HG03342 (cell line): Measurements from ENCODE around the gene ZBED1.
"Not testable (repeated sequence)": the region's sequence is repeated elsewhere in the genome, so short reads cannot be mapped to it uniquely, and the experiment has no call there.

Experiments used
- ATAC-seq: cut with Tn5 transposase; IDR thresholded peaks from one replicate; pipeline ENCODE4 v1.9.1; 2021; ENCODE audit warnings: mild to moderate bottlenecking, moderate library complexity; ENCODE audit not compliant: unreplicated experiment

ZBED1 gene

GRCh38 chrX:2457289-2458133 is 43.3 kb downstream of the ZBED1 start:
- ATAC-seq: no peak

DNA sequence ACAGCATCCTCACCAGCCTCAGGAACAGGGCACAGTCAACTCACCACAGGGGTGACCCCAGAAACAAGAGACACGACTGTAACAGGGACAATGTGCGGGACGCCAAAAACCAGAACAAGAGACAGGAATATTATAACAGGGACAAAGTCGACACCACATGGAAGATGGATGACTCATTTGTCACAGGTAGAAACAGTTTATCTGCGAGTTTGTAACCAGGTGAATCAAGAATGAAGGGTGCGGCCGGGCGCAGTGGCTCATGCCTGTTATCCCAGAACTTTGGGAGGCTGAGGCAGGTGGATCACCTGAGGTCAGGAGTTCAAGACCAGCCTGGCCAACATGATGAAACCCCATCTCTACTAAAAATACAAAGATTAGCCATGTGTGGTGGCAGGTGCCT is 44.7 kb downstream of the ZBED1 start:
- ATAC-seq: not testable (repeated sequence)

GRCh38 chrX:2454620-2455019 is 46.2 kb downstream of the ZBED1 start:
- ATAC-seq: not testable (repeated sequence)

DNA sequence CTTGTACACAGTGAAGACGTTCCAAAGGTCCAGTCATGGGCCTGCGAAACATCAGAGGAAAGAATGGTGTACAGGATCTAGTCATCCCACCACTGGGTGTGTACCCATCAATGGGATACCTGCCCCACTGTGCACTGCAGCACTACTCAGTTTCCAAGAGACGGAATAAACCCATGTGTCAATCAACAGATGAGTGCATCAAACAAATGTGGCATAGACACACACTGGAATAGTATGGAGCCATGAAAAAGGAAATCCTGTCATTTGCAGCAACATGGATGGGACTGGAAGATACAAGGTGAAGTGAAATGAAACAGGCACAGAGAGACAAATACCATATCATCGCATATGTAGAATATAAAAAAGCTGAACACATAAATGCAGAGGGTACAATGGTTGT is 48.0 kb downstream of the ZBED1 start:
- no peak for ATAC-seq

- ATAC-seq: no peak
Observed at GRCh38 chrX:2452317-2452784, 48.4 kb downstream of the ZBED1 start.

DNA sequence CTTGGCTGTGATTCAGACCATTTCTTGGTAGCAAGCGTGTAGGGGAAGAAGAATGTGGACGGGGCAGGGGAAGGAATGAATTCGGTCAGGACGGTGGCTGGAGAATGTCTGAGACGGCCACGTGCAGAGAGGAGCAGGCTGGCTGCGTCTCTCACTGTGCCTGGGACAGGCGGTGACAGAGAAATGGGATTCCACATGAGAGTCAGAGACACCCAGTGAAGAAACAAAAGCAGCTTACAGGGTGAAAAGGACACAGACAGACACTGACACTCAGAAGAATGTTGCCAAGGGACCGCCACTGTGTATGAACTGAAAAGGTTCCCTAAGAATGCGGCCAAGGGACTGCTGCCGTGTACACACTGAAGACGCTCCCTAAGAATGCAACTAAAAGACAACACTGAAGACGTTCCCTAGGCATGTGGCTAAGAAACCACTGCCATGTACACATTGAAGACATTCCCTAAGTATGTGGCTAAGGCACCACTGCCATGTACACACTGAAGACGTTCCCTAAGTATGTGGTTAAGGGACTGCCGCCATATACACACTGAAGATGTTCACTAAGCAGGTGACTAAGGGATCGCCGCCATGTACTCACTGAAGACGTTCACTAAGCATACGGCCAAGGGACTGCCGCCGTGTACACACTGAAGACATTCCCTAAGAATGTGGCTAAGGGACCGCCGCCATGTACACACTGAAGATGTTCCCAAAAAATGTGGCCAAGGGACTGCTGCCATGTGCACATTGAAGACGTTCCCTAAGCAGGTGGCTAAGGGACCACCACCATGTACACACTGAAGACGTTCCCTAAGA is 49.1 kb downstream of the ZBED1 start:
- no peak for ATAC-seq

GRCh38 chrX:2450681-2451080 is 50.1 kb downstream of the ZBED1 start:
- ATAC-seq: no peak

DNA sequence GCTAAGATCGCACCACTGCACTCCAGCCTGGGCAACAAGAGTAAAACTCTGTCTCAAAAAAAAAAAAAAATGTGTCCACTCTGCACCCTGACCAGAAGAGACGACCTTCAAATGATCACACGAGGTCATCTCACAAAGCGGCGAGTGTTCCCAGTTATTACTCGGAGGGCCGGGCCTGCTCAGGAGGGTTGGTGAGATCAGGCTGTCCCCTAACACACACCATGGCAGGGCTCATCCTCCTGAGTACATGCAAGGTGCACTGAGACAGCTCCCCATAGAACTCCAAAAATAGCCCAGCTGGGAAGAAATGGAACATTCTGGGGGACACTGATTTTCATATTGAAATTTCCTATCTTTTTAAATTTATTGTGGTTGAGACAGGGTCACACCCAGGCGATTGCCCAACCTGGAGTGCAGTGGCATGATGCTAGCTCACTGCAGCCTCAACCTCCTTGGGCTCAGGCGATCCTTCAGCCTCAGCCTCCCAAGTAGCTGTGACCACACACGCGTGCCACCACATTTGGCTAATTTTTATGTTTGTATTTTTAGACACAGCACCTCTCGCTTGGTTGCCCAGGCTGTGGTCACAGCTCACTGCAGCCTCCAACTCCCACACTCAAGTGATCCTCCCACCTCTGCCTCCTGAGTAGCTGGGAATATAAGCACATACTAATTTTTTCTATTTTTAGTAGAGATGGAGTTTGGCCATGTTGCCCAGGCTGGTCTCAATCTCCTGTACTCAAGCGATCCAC is 51.5 kb downstream of the ZBED1 start:
- no peak for ATAC-seq

DNA sequence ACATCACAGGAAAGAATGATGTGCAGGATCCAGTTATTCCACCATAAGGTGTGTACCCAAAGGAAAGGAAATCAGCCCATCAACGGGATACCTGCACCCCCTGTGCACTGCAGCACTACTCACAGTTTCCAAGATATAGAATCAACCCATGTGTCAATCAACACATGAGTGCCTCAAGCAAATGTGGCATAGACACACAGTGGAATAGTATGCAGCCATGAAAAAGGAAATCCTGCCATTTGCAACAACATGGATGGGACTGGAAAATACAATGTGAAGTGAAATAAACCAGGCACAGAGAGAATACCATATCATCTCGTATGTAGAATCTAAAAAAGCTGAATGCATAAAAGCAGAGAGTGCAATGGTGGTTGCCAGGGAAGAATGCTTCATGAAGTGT is 53.3 kb downstream of the ZBED1 start:
- no peak for ATAC-seq

DNA sequence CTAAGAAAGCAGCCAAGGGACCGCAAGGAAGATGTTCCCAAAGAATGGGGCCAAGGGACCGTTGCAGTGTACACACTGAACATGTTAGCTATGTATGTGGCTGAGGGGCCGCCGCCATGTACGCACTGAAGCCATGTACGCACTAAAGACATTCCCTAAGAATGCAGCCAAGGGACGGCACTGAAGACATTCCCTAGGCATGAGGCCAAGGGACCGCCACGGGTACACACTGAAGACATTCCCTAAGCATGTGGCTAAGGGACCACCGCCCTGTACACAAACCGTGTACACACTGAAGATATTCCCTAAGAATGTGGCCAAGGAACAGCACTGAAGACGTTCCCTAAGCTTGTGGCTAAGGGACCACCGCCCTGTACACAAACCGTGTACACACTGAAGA is 54.0 kb downstream of the ZBED1 start:
- no peak for ATAC-seq

DNA sequence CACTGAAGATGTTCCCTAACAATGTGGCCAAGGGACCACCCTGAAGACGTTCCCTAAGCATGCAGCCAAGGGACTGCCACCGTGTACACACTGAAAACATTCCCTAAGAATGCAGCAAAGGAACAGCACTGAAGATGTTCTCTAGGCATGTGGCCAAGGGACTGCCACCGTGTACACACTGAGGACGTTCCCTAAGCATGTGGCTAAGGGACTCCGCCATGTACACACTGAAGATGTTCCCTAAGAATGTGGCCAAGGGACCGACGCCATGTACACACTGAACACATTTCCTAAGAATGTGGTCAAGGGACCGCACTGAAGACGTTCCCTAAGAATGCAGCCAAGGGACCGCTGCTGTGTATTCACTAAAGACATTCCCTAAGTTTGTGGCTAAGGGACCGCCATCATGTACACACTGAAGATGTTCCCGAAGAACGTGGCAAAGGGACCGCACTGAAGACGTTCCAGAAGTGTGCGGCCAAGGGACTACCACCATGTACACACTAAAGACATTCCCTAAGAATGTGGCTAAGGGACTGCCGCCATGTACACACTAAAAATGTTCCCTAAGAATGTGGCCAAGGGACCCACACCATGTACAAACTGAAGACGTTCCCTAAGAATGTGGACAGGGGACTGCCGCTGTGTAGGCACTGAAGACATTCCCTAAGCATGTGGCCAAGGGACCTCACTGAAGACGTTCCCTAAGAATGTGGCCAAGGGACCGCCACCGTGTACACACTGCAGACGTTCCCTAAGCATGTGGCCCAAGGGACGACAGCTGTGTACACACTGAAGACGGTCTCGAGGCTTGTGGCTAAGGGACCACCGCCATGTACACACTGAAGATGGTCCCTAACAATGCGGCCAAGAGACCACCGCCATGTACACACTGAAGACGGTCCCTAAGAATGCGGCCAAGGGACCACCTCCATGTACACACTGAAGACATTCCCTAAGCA is 54.8 kb downstream of the ZBED1 start:
- ATAC-seq: no peak

DNA sequence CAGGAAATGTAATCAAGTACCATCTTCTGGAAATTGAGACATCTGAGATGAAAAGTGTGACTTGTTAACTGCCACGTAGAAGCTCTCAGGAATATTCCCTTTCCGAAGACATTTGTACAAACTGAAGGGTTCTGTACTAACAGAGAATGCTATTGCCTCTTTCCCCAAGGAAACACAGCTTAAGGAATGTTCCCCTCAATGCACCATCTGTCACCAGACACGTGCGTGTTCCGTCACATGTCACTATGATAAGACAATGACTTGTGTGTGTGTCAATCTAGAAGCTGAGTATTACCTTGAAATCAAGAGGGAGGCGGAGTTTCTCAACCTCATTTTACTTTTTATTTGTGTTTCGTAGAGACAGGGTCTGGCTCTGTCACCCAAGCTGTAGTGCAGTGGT is 58.1 kb downstream of the ZBED1 start:
- no peak for ATAC-seq

- no peak for ATAC-seq
Observed at GRCh38 chrX:2441466-2441865, 59.3 kb downstream of the ZBED1 start.

- no peak for ATAC-seq
Observed at GRCh38 chrX:2439613-2440012, 61.2 kb downstream of the ZBED1 start.
